Activated naive CD8-positive, alpha-beta T cell treated with anti-CD3 and anti-CD28 coated beads, Interleukin-2, amount 10 ng/mL, durations not matched to agents 7 days and 5 days (primary cell): ENCODE results near the gene CAB39. TPM values are rescaled to one million over a fixed set of nuclear protein-coding genes. Genes with fewer than 3 reads are reported as not detected.
A peak's percentile ranks its signal among the peaks of the same experiment; 100 is the strongest.
"Not testable (repeated sequence)": the region's sequence is repeated elsewhere in the genome, so short reads cannot be mapped to it uniquely, and the experiment has no call there.

Experiments
- ATAC-seq: fragments of 150-1000 bp; cut with Tn5 transposase; one replicate; pipeline ENCODE4 v1.10.0; 2021; ENCODE audit warnings: low read depth, moderate library complexity
- POLR2A ChIA-PET: fragments of 350-600 bp; sonication (Branson Sonifier 250); formaldehyde crosslinking; loops from one replicate; lab custom pipeline; 2021; ENCODE audit warnings: antibody characterized with exemption; lab: Charles Lee
- DNase-seq: peaks from one replicate; pipeline ENCODE4 v3.0.0; 2021
- H3K27ac Mint-ChIP-seq: one replicate; pipeline ENCODE4 v1.8.0; 2022; ENCODE audit warnings: mild to moderate bottlenecking, mixed read lengths
- H3K27me3 Mint-ChIP-seq: one replicate; pipeline ENCODE4 v1.8.0; 2022; ENCODE audit warnings: mild to moderate bottlenecking, moderate library complexity, mixed read lengths
- H3K36me3 Mint-ChIP-seq: one replicate; pipeline ENCODE4 v1.8.0; 2021; ENCODE audit warnings: mild to moderate bottlenecking, mixed read lengths
- H3K4me1 Mint-ChIP-seq: one replicate; pipeline ENCODE4 v1.8.0; 2021; ENCODE audit warnings: mixed read lengths
- H3K4me3 Mint-ChIP-seq: one replicate; pipeline ENCODE4 v1.8.0; 2022; ENCODE audit warnings: mild to moderate bottlenecking, moderate library complexity, mixed read lengths
- H3K9me3 Mint-ChIP-seq: one replicate; pipeline ENCODE4 v1.8.0; 2021; ENCODE audit warnings: mixed read lengths
- total RNA-seq, 2 experiments: library from RNA; stranded (reverse); gene quantifications; one replicate each; pipeline ENCODE4 v1.2.3, GENCODE V29; 2021

The CAB39 gene
- total RNA-seq, 2 experiments from 2014 or later, result 138 to 143 TPM

- no peak overlapping the region for H3K27ac Mint-ChIP-seq
- H3K36me3 Mint-ChIP-seq, result peaks cover 23% of the 10 kb centered on the region
- H3K4me3 Mint-ChIP-seq, result no peak overlapping the region
- H3K27me3 Mint-ChIP-seq, result no peaks in the 10 kb centered on the region
- peaks cover 16% of the 10 kb centered on the region for H3K4me1 Mint-ChIP-seq
- ATAC-seq (no peak), DNase-seq (no peak)
- peaks cover 16% of the 10 kb centered on the region for H3K9me3 Mint-ChIP-seq
- POLR2A ChIA-PET, result no interaction called here
Observed at GRCh38 chr2:230706966-230707365, 5.7 kb upstream of the CAB39 start.

- Mint-ChIP-seq H3K27me3 (no peaks in the 10 kb centered on the region), H3K4me1 (peaks cover 16% of the 10 kb centered on the region)
- no peak for DNase-seq
Observed at GRCh38 chr2:230708204-230708603, 4.4 kb upstream of the CAB39 start.

GRCh38 chr2:230711224-230711623 lies 1.4 kb upstream of the CAB39 start:
- ATAC-seq (no peak), DNase-seq (no peak)
- POLR2A ChIA-PET, result interaction anchor here (0.7 to 4.1 kb wide), 5 partner anchors 17 to 176 kb away, joined by 3 to 111 read pairs (median 6); no protein-coding TSS in a partner anchor
- peaks cover 9% of the 10 kb centered on the region for H3K36me3 Mint-ChIP-seq
- peaks cover under 1% of the 10 kb centered on the region for H3K9me3 Mint-ChIP-seq
- H3K27me3 Mint-ChIP-seq, result no peaks in the 10 kb centered on the region
- H3K27ac Mint-ChIP-seq, result no peak overlapping the region
- peaks cover 25% of the 10 kb centered on the region for H3K4me1 Mint-ChIP-seq
- H3K4me3 Mint-ChIP-seq, result no peak overlapping the region

More at GRCh38 chr2:230708204-230708603, 4.4 kb upstream of the CAB39 start:
- peaks cover 10% of the 10 kb centered on the region for H3K9me3 Mint-ChIP-seq
- H3K36me3 Mint-ChIP-seq, result peaks cover 13% of the 10 kb centered on the region
- POLR2A ChIA-PET, result interaction anchor here (0.7 kb wide), 1 partner anchor 59 kb away, joined by 3 read pairs; no protein-coding TSS in a partner anchor
- no peak overlapping the region for H3K4me3 Mint-ChIP-seq
- ATAC-seq, result no peak
- H3K27ac Mint-ChIP-seq, result no peak overlapping the region

- Mint-ChIP-seq H3K4me3 (peak overlapping the region; percentile 89), H3K4me1 (peaks cover 38% of the 10 kb centered on the region), H3K9me3 (no peaks in the 10 kb centered on the region), H3K36me3 (peaks cover 19% of the 10 kb centered on the region), H3K27ac (peak overlapping the region; percentile 95), H3K27me3 (no peaks in the 10 kb centered on the region)
- POLR2A ChIA-PET, result interaction anchor here (0.7 to 4.1 kb wide), 20 partner anchors 8 to 792 kb away, joined by 3 to 111 read pairs (median 6); partner anchors contain the start of gene TRIP12
- ATAC-seq, result peak; percentile 23
- DNase-seq, result peak; percentile 62
Observed at GRCh38 chr2:230713331-230714135, 891 bp downstream of the CAB39 start.

GRCh38 chr2:230714136-230714480 lies 1.5 kb downstream of the CAB39 start:
- Mint-ChIP-seq H3K9me3 (no peaks in the 10 kb centered on the region), H3K36me3 (peaks cover 19% of the 10 kb centered on the region), H3K4me3 (peak overlapping the region; percentile 89), H3K27me3 (no peaks in the 10 kb centered on the region), H3K27ac (peak overlapping the region; percentile 95), H3K4me1 (peaks cover 39% of the 10 kb centered on the region)
- POLR2A ChIA-PET, result interaction anchor here (0.5 to 4.1 kb wide), 19 partner anchors 9 to 793 kb away, joined by 3 to 111 read pairs (median 6); partner anchors contain the start of gene TRIP12
- peak; percentile 48 for ATAC-seq
- no peak for DNase-seq

- Mint-ChIP-seq H3K27me3 (no peaks in the 10 kb centered on the region), H3K4me1 (peaks cover 50% of the 10 kb centered on the region), H3K4me3 (peak overlapping the region; percentile 87), H3K36me3 (peaks cover 24% of the 10 kb centered on the region), H3K9me3 (no peaks in the 10 kb centered on the region), H3K27ac (peak overlapping the region; percentile 82)
- POLR2A ChIA-PET, result interaction anchor here (0.8 to 4.1 kb wide), 9 partner anchors 8 to 82 kb away, joined by 3 to 111 read pairs (median 17); no protein-coding TSS in a partner anchor
- ATAC-seq (no peak), DNase-seq (no peak)
Observed at GRCh38 chr2:230715201-230715600, 2.6 kb downstream of the CAB39 start.

GRCh38 chr2:230716588-230716987 lies 3.9 kb downstream of the CAB39 start:
- ATAC-seq, result no peak
- Mint-ChIP-seq H3K36me3 (peaks cover 31% of the 10 kb centered on the region), H3K9me3 (no peaks in the 10 kb centered on the region), H3K27me3 (no peaks in the 10 kb centered on the region), H3K4me1 (peaks cover 60% of the 10 kb centered on the region), H3K4me3 (peak overlapping the region; percentile 53), H3K27ac (no peak overlapping the region)
- DNase-seq, result no peak
- POLR2A ChIA-PET, result interaction anchor here (0.6 to 2.3 kb wide), 4 partner anchors 27 to 82 kb away, joined by 3 to 6 read pairs (median 3); no protein-coding TSS in a partner anchor

GRCh38 chr2:230717600-230717999 lies 5.0 kb downstream of the CAB39 start:
- peak overlapping the region; percentile 67 for H3K4me3 Mint-ChIP-seq
- DNase-seq, result no peak
- ATAC-seq, result no peak
- H3K27me3 Mint-ChIP-seq, result no peaks in the 10 kb centered on the region
- POLR2A ChIA-PET, result interaction anchor here (1.5 to 2.3 kb wide), 2 partner anchors 59 to 81 kb away, joined by 3 to 6 read pairs; no protein-coding TSS in a partner anchor
- H3K36me3 Mint-ChIP-seq, result peaks cover 34% of the 10 kb centered on the region
- H3K9me3 Mint-ChIP-seq, result no peaks in the 10 kb centered on the region
- peaks cover 68% of the 10 kb centered on the region for H3K4me1 Mint-ChIP-seq
- H3K27ac Mint-ChIP-seq, result peak overlapping the region; percentile 62

- ATAC-seq, result no peak
- no peaks in the 10 kb centered on the region for H3K27me3 Mint-ChIP-seq
- no peak overlapping the region for H3K4me3 Mint-ChIP-seq
- peaks cover 35% of the 10 kb centered on the region for H3K36me3 Mint-ChIP-seq
- H3K9me3 Mint-ChIP-seq, result no peaks in the 10 kb centered on the region
- POLR2A ChIA-PET, result no interaction called here
- peak overlapping the region; percentile 75 for H3K27ac Mint-ChIP-seq
- no peak for DNase-seq
- H3K4me1 Mint-ChIP-seq, result peaks cover 78% of the 10 kb centered on the region
Observed at GRCh38 chr2:230719340-230719739, 6.7 kb downstream of the CAB39 start.

GRCh38 chr2:230721712-230722111 lies 9.1 kb downstream of the CAB39 start:
- Mint-ChIP-seq H3K36me3 (peaks cover 40% of the 10 kb centered on the region), H3K27me3 (no peaks in the 10 kb centered on the region), H3K27ac (peak overlapping the region; percentile 60), H3K9me3 (no peaks in the 10 kb centered on the region), H3K4me3 (peak overlapping the region; percentile 58), H3K4me1 (peaks cover 73% of the 10 kb centered on the region)
- ATAC-seq (no peak), DNase-seq (no peak)
- POLR2A ChIA-PET, result interaction anchor here (0.8 to 2.9 kb wide), 5 partner anchors 8 to 77 kb away, joined by 3 to 32 read pairs (median 4); partner anchors contain the start of gene CAB39

GRCh38 chr2:230722207-230722885 lies 9.7 kb downstream of the CAB39 start:
- peaks cover 70% of the 10 kb centered on the region for H3K4me1 Mint-ChIP-seq

GRCh38 chr2:230723363-230723762 lies 10.7 kb downstream of the CAB39 start:
- H3K36me3 Mint-ChIP-seq, result peaks cover 33% of the 10 kb centered on the region
- peak; percentile 93 for ATAC-seq
- peak overlapping the region; percentile 74 for H3K4me3 Mint-ChIP-seq
- H3K27ac Mint-ChIP-seq, result peak overlapping the region; percentile 79
- POLR2A ChIA-PET, result interaction anchor here (1.2 to 2.9 kb wide), 3 partner anchors 10 to 64 kb away, joined by 6 to 32 read pairs (median 11); partner anchors contain the start of gene CAB39
- H3K27me3 Mint-ChIP-seq, result no peaks in the 10 kb centered on the region
- H3K4me1 Mint-ChIP-seq, result peaks cover 60% of the 10 kb centered on the region
- peak; percentile 47 for DNase-seq
- H3K9me3 Mint-ChIP-seq, result no peaks in the 10 kb centered on the region

More at GRCh38 chr2:230722207-230722885, 9.7 kb downstream of the CAB39 start:
- POLR2A ChIA-PET, result interaction anchor here (1.2 to 2.9 kb wide), 5 partner anchors 9 to 76 kb away, joined by 3 to 32 read pairs (median 6); partner anchors contain the start of gene CAB39
- Mint-ChIP-seq H3K36me3 (peaks cover 39% of the 10 kb centered on the region), H3K27me3 (no peaks in the 10 kb centered on the region), H3K27ac (peak overlapping the region; percentile 54), H3K9me3 (no peaks in the 10 kb centered on the region), H3K4me3 (peak overlapping the region; percentile 59)
- DNase-seq, result no peak
- ATAC-seq, result no peak

GRCh38 chr2:230724957-230725356 lies 12.3 kb downstream of the CAB39 start:
- POLR2A ChIA-PET, DNase-seq, H3K4me3 Mint-ChIP-seq, H3K27me3 Mint-ChIP-seq, H3K9me3 Mint-ChIP-seq, H3K27ac Mint-ChIP-seq, ATAC-seq: not testable (repeated sequence)
- Mint-ChIP-seq H3K4me1 (peaks cover 50% of the 10 kb centered on the region), H3K36me3 (peaks cover 31% of the 10 kb centered on the region)
